Measurements from ENCODE around the gene ABCA12.
"Not testable (repeated sequence)": the region's sequence is repeated elsewhere in the genome, so short reads cannot be mapped to it uniquely, and the experiment has no call there.

Gene ABCA12, protein sequence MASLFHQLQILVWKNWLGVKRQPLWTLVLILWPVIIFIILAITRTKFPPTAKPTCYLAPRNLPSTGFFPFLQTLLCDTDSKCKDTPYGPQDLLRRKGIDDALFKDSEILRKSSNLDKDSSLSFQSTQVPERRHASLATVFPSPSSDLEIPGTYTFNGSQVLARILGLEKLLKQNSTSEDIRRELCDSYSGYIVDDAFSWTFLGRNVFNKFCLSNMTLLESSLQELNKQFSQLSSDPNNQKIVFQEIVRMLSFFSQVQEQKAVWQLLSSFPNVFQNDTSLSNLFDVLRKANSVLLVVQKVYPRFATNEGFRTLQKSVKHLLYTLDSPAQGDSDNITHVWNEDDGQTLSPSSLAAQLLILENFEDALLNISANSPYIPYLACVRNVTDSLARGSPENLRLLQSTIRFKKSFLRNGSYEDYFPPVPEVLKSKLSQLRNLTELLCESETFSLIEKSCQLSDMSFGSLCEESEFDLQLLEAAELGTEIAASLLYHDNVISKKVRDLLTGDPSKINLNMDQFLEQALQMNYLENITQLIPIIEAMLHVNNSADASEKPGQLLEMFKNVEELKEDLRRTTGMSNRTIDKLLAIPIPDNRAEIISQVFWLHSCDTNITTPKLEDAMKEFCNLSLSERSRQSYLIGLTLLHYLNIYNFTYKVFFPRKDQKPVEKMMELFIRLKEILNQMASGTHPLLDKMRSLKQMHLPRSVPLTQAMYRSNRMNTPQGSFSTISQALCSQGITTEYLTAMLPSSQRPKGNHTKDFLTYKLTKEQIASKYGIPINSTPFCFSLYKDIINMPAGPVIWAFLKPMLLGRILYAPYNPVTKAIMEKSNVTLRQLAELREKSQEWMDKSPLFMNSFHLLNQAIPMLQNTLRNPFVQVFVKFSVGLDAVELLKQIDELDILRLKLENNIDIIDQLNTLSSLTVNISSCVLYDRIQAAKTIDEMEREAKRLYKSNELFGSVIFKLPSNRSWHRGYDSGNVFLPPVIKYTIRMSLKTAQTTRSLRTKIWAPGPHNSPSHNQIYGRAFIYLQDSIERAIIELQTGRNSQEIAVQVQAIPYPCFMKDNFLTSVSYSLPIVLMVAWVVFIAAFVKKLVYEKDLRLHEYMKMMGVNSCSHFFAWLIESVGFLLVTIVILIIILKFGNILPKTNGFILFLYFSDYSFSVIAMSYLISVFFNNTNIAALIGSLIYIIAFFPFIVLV (N-terminal part only)

GRCh38 chr2:215138479-215138878 lies at the start of gene ABCA12:
Gene ABCA12, minus strand, starts transcription at chr2:215138626. Its CDS starts 418 bp downstream, at chr2:215138208.
- no peak for DNase-seq

DNA sequence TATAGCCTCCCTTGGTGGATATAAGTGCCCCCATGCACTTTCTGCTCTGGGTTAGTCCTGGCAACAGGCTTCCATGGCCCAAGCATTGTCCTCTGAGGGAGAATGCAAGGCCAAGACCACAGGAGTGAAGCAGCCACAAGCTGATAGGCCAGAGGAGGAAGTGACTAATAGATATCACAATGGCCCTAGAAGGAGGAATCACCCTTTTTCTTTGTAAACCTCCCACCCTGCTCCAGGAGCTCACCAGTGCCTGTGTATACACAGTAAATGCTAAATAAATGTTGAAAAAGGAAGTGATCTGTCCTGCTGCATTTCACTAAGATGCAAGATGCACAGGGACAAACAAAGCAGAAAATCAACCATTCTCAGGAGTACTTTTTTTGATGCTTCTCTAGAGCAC lies 49.7 kb upstream of the ABCA12 start:
- no peak for DNase-seq

DNA sequence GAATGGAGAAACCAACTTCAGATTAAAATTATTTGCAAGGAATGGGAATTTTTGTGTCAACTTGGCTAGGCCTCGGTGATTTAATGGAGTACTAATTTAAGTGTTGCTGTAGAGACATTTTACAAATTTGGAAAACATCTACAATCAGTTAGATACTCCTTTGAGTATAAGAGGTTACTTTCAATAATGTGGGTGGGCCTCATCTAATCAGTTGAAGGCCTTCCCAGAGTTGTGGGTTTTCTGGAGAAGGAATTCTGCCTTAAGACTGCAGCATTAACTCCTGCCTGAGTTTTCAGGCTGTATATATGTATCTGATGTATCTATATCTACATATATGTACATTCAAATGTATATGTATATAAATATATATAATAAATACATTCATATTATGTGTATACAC lies 47.6 kb upstream of the ABCA12 start:
- no peak for DNase-seq

DNA sequence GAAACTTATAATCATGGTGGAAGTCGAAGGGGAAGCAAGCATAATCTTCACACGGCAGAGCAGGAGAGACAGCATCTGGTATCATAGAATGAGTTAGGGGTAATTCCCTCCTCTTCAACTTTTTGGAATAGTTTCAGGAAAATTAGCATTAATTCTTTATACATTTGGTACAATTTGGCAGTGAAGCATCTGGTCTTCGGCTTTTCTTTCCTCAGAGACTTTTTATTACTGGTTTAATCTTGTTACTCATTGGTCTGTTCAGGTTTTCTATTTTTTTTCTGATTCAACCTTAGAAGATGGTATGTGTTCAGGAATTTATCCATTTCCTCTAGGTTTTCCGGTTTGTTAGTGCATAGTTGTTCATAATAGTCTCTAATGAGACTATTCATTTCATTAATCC lies 39.7 kb upstream of the ABCA12 start:
- DNase-seq: no peak

DNA sequence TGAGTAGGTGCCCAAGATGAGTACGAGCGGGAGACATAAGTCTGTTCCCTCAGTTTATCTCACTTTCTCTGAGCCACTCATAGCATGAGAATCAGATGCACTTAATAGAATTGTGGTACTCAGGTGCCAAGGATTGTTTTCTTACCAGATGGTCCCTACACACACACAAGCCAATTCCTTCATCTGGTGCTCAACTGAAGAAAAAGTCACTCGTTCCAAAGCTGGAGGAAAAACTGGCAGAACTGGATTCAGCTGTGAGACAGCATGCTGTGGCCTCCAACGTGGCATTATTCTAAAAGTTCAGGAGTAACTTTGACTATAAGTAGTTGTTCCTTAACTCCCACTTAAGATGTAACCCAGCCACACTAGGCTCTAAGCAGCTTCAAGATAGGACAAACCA lies 33.4 kb upstream of the ABCA12 start:
- peak; percentile 77 for DNase-seq

DNA sequence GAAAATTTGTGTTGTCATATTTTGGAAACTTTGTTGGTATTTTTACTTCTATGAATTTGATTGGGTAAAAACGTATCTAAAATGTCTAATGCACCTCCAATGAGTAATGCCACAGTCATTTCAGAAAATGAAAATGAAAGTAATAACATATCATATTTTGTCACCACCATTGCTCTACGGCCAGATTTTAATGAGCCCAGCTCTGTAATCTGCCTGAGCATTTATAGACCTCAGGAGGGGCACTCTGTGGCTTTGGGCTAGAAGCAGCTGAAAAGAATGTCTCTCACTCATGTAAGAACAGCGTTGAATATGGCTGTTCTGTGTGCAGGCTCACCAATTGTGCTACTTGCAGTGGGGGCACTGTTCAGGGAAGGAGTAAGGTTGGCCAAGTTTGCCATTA lies 32.7 kb upstream of the ABCA12 start:
- DNase-seq: no peak

GRCh38 chr2:215166505-215166904 lies 28.1 kb upstream of the ABCA12 start:
- not testable (repeated sequence) for DNase-seq

DNA sequence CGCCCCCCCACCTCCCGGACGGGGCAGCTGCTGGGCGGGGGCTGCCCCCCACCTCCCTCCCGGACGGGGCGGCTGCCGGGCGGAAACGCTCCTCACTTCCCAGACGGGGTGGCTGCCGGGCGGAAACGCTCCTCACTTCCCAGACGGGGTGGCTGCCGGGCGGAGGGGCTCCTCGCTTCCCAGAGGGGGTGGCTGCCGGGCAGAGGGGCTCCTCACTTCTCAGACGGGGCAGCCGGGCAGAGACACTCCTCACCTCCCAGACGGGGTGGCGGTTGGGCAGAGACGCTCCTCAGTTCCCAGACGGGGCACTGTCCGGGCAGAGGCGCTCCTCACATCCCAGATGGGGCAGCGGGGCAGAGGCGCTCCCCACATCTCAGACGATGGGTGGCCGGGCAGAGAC lies 24.9 kb upstream of the ABCA12 start:
- DNase-seq: not testable (repeated sequence)

- no peak for DNase-seq
Measured at GRCh38 chr2:215161301-215161829, 22.9 kb upstream of the ABCA12 start.

GRCh38 chr2:215160081-215160480 lies 21.7 kb upstream of the ABCA12 start:
- DNase-seq: peak; percentile 19

DNA sequence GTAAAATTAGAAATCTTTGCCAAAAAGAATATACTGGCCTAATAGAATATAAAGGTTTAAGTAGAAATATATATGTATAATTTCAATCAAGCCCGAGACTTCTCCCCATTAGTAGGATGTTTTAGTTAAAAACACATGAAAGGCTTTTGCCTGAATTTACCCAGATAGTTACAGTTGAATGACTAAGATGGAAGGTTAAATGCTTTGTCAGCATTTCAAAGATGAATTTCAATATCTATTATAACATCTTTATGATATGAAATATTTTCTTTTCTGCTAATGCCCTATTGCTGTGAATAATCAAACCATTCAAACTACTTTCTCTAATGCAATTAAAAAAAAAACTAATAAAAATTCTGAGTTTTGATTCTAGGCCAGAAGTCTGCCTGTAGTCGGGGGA lies 18.0 kb upstream of the ABCA12 start:
- no peak for DNase-seq

- no peak for DNase-seq
Measured at GRCh38 chr2:215149894-215150293, 11.5 kb upstream of the ABCA12 start.

GRCh38 chr2:215149486-215149885 lies 11.1 kb upstream of the ABCA12 start:
- no peak for DNase-seq

DNA sequence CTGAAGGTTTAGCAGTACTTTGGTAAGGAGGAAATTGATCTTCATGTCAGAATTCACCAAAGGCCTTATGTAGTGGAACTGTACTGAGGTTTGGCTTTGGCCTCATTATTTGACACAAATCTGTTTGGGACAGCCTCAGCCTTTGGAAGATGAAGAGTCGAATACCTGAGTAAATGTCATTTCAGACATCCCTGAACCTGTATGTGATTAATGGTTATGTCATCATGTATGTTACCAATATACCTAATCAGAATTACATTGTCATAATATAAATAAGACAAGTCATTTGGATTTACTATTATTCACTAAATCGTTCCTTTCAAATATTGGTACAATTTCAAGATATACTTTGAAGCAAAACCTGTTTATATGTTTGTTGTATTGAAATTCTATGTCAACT lies 10.6 kb upstream of the ABCA12 start:
- DNase-seq: no peak

- no peak for DNase-seq
Measured at GRCh38 chr2:215145611-215146010, 7.2 kb upstream of the ABCA12 start.

GRCh38 chr2:215144106-215144875 lies 5.9 kb upstream of the ABCA12 start:
- no peak for DNase-seq

GRCh38 chr2:215143458-215143857 lies 5.0 kb upstream of the ABCA12 start:
- no peak for DNase-seq

- DNase-seq: no peak
Measured at GRCh38 chr2:215141706-215142105, 3.3 kb upstream of the ABCA12 start.

GRCh38 chr2:215140166-215140707 lies 1.8 kb upstream of the ABCA12 start:
- no peak for DNase-seq

DNA sequence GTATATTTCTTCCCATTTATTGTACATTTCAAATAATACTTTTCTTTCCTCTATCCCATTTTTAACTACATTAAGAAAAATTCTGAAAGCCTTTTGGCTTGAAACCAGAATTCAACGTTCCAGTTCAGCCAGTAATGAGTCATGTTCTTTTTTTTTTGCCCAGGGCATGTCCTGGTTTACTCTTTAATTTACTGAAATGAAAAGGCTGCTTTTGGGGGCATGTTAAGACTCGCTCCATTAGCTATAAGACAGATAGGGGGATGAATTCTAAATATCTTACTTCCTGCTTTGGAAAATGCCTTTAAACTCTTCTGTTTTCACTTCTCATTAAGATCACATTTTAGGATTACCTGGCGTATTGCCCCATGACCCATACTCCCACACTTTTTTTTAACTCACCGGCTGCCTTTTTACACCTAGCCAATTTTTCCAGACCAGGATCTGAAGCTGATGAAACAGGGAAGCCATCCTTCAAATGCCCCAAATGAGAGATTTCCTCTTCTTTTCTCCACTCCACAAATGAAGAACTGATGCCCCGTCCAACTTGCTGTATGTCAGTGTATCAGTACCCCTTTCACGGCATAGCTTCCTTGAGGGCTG lies 585 bp downstream of the ABCA12 start:
- DNase-seq: peak; percentile 61

DNA sequence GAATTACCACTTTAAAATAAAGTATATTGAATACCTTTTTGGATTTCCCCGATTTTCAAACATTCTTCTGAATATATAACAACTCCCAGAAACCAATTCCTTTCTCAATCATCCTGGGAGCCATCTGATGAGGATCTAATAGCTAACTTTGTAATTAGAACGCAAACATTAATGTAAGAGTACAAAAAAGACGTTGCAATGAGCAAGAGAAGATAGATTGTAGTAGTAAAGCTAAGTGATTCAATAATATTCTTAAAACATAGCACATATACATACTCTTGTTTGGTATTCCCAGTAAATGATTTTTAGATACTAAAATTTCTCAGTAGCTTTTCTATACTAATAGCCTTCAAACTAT lies 1.1 kb downstream of the ABCA12 start:
- no peak for DNase-seq

All from NCI-H446 treated with DMSO at 0.1 percent for 48 hours (cell line).